HG03354 (cell line): ENCODE results near the gene PRAF2.

Source experiments
- ATAC-seq: cut with Tn5 transposase; IDR thresholded peaks from one replicate; pipeline ENCODE4 v1.9.1; 2021; ENCODE audit warnings: mild to moderate bottlenecking; ENCODE audit not compliant: unreplicated experiment, poor library complexity, severe bottlenecking

The PRAF2 gene, protein sequence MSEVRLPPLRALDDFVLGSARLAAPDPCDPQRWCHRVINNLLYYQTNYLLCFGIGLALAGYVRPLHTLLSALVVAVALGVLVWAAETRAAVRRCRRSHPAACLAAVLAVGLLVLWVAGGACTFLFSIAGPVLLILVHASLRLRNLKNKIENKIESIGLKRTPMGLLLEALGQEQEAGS

GRCh38 chrX:49073601-49074575, at the start of gene PRAF2:
TSS of gene PRAF2 (minus strand) at chrX:49074002. CDS start at chrX:49073987, 15 bp downstream.
- peak; percentile 92 for ATAC-seq

GRCh38 chrX:49122499-49122898, 48.7 kb upstream of the PRAF2 start:
- ATAC-seq: no peak

- no peak for ATAC-seq
Observed at GRCh38 chrX:49120091-49120490, 46.3 kb upstream of the PRAF2 start.

DNA sequence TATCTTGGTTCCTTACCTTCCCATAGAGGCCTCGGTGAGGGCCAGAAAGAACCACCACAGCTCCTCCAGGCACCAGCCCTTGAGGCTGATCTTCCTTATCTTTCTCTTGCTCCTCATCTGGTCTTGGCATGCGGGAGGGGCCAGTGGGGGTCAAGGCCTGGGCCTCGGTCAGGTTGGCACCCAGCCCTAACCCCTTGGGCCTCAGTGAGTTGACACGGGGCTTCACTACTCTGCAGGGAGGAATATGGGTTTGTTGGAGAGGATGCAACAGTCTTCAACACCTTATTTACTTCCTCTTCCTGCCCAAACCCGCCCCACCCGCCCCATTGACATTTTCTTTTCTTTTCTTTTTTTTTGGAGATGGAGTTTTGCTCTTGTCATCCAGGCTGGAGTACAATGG, 43.8 kb upstream of the PRAF2 start:
- ATAC-seq: no peak

- ATAC-seq: no peak
Observed at GRCh38 chrX:49116716-49117115, 42.9 kb upstream of the PRAF2 start.

DNA sequence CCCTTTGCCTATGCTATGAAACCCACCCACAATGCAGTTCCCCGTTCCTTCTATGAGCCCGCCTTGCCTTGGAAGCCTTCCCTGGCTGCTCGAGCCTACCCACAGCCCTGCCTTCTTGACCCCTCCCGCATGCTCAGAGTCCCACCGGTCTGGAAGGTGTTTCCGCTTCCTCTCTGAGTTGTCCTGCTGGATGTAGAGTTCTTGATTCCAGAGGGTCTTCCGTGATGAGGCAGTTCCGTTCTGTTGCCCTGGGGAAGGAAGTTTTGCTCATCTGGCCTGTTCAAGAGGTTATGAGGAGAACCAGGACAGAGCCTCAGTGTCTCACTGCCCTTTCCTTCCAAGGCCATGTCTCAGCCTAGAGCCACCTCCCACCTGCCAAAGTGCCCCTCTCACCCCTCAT, 42.3 kb upstream of the PRAF2 start:
- no peak for ATAC-seq

DNA sequence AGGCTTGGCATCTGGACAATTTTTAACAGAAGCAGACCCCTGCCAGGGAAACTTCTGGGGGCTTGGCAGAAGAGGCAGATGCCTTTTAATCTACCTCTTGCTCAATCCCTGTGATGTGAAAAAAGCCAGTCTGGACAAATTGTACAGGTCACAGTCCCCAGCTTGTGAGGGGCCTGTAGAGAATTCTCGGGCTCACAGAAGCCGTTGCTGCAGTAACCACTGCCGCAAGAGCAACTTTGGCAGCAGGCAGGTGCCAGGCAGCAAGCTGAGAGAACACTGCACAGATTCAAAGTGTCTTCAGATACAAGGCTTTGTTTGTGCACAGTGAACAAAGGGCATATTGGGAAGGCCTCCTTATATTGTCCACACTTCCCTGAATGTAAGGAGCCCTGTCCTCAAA, 38.0 kb upstream of the PRAF2 start:
- no peak for ATAC-seq

GRCh38 chrX:49110417-49110816, 36.6 kb upstream of the PRAF2 start:
- ATAC-seq: no peak

GRCh38 chrX:49108641-49109040, 34.8 kb upstream of the PRAF2 start:
- ATAC-seq: no peak

- no peak for ATAC-seq
Observed at GRCh38 chrX:49106930-49107329, 33.1 kb upstream of the PRAF2 start.

- no peak for ATAC-seq
Observed at GRCh38 chrX:49106296-49106695, 32.5 kb upstream of the PRAF2 start.

GRCh38 chrX:49103637-49104036, 29.8 kb upstream of the PRAF2 start:
- ATAC-seq: no peak

- no peak for ATAC-seq
Observed at GRCh38 chrX:49102190-49102589, 28.4 kb upstream of the PRAF2 start.

- peak; percentile 1 for ATAC-seq
Observed at GRCh38 chrX:49101629-49101984, 27.8 kb upstream of the PRAF2 start.

GRCh38 chrX:49100704-49101628, 27.2 kb upstream of the PRAF2 start:
- ATAC-seq: peak; percentile 93

DNA sequence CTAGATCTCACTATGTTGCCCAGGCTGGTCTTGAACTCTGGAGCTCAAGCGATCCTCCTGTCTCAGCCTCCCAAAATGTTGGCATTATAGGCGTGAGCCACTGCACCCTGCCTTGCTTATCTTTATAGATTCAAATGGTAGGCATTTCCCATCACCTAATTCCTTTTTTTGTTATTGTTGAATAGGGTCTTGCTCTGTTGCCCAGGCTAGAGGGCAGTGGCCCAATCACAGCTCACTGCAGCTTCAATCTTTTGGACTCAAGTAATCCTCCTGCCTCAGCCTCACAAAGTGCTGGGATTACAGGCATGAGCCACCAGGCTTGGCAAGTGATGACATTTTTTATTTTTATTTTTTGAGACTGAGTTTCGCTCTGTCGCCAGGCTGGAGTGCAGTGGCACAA, 22.6 kb upstream of the PRAF2 start:
- no peak for ATAC-seq

GRCh38 chrX:49089553-49089952, 15.8 kb upstream of the PRAF2 start:
- ATAC-seq: no peak

GRCh38 chrX:49082271-49082871, 8.6 kb upstream of the PRAF2 start:
- ATAC-seq: no peak

DNA sequence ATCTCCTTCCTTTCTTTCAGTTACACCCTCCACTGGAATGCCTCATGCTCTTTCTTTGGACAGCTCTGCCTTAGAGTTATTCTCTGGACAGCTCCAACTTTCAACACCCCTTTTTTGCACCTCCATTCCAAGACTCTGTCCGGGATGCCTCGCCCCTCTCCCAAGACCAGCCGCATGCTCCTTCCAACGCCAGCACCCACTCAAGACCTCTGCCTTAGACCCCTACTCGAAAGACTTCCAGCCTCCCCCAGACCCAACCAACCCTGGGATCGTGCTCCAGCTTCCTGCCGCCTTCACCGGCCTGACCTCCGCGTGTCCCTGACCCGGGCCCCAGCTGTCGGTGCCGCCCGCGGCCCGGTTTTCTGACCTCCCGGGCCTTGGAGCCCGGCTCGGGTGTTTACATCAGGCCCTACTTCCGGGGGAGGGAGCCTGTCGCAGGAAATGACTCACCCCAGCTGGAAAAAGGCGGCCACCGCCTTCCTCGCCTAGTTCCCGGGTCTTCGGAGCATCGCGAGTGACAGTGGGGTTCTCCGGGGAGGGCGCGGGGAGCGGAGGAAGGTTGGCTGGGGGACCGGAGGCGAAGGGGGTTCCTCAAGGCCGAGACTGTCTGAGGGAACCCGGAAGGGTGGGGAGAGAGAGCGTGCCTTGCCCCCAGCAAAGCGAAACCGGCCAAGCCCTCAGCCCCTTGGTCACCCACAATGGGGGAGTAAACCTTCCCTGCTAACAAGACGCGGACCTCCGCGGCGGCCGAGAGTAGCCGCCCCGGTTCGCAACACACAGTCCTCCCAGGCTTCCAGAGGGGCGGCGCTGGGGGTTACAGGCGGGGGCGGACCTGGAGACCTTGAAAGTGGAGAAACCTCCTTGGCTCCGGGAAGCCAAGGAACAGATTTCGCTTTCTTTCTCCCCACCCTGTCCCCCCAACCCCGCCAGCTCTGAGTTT, 6.0 kb upstream of the PRAF2 start, which contains the start of gene WDR45:
WDR45 (minus strand) TSS at position 399 of the 940 bp plus-strand sequence. CDS start 1,792 bp downstream, outside the sequence.
- ATAC-seq: peak; percentile 77
